Measurements from ENCODE around the gene RDM1. TPM values are rescaled to one million over a fixed set of nuclear protein-coding genes. Genes with fewer than 3 reads are reported as not detected.

RDM1 gene
- total and polyA plus RNA-seq, 2 of the 4 experiments (the other 2 are of a cell fraction) = 0.18 TPM; not detected in 1

DNA sequence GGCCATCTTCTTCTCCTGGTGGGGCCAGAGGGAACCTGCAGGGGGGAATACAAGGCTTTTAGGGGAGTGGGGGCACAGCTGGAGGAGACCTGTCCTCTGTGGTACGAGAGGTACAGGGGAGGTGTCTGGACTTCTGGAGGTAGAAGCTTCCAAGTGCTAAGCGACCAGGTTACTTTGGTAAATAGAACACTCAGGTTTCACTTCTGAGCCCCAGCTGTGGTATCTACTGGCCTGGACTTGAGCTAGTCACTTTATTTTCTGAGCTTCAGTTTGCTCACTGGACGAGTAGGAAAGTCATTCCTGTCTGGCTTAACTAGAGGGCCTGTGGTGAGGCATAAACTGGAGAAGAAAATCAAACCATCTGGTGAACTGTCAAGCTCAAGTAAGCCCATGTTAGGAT is 61.8 kb downstream of the RDM1 start, which contains the start of gene HEATR9:
Gene HEATR9, minus strand, starts transcription at position 155 of the 400 bp plus-strand sequence. Its CDS starts 149 bp downstream, at position 6.
- Histone ChIP-seq H4K91ac (ENCODE audit: insufficient read depth, low read depth, low read length) (no peak within 1 kb of the TSS), H4K5ac (ENCODE audit: low read depth, low read length) (no peak within 1 kb of the TSS), H3K4me1 (ENCODE audit: control insufficient read depth, insufficient read depth, low read length) (peaks cover 3% of the 10 kb centered on the region; the same call in 1 of the 2 replicates), H3K4me3 (ENCODE audit: insufficient read depth, low read depth, low read length) (no peak within 1 kb of the TSS), H3K36me3 (ENCODE audit: control insufficient read depth, insufficient read depth, low read length) (no peaks in the 10 kb centered on the region), H3K4ac (ENCODE audit: low read depth, low read length) (no peak within 1 kb of the TSS), H2BK20ac (ENCODE audit: low read depth, low read length) (no peak within 1 kb of the TSS), H2AK5ac (ENCODE audit: low read depth, low read length) (no peak within 1 kb of the TSS), H2BK15ac (ENCODE audit: low read depth, low read length) (no peak within 1 kb of the TSS), H3K9ac (ENCODE audit: low read depth, low read length) (no peak within 1 kb of the TSS), H2AFZ (replicated peaks; ENCODE audit: low read length, poor library complexity) (no peak within 1 kb of the TSS), H4K8ac (ENCODE audit: low read depth in 2 of 2, low read length in 2 of 2) (no peak within 1 kb of the TSS), H3K18ac (ENCODE audit: low read depth, low read length) (no peak within 1 kb of the TSS), H2BK120ac (ENCODE audit: low read depth, low read length) (no peak within 1 kb of the TSS), H3K79me1 (ENCODE audit: low read depth in 1 of 2, low read length in 2 of 2) (no peaks in the 10 kb centered on the region), H3K27me3 (ENCODE audit: control insufficient read depth, insufficient read depth, low read length) (no peaks in the 10 kb centered on the region), H3K4me2 (ENCODE audit: low read depth, low read length) (no peak within 1 kb of the TSS), H3K9me3 (ENCODE audit: control insufficient read depth, insufficient read depth, low read length) (no peaks in the 10 kb centered on the region), H3K14ac (replicated peaks; ENCODE audit: low read depth, low read length) (no peak within 1 kb of the TSS), H3K27ac (ENCODE audit: insufficient read depth, low read length) (no peak within 1 kb of the TSS), H3K56ac (ENCODE audit: extremely low read depth, insufficient read depth, low read length) (no peak within 1 kb of the TSS), H2AK9ac (replicated peaks; ENCODE audit: low read depth, low read length, poor library complexity) (no peak within 1 kb of the TSS), H2BK5ac (ENCODE audit: low read depth, low read length, poor library complexity, severe bottlenecking) (no peak within 1 kb of the TSS), H4K20me1 (ENCODE audit: insufficient read depth, low read length) (no peaks in the 10 kb centered on the region), H3K9me1 (ENCODE audit: insufficient read depth, low read length) (no peaks in the 10 kb centered on the region), H3K23ac (ENCODE audit: low read depth, low read length) (no peak within 1 kb of the TSS)
- 43% methylated on average over 3 of the region's 3 CpGs; no CpG with 5 or more reads in 1 of the 2 experiments for WGBS, 2 experiments (ENCODE audit: extremely low coverage in 2 of 2, insufficient read length in 1 of 2)
- intact Hi-C loops (cut with micrococcal nuclease) (no loop called here), dilution Hi-C loops (cut with HindIII; ENCODE audit: low sequenced_read_pairs, unreplicated experiment) (no loop called here), in situ Hi-C loops (cut with MboI; ENCODE audit: low sequenced_read_pairs) (no loop called here)
- TF ChIP-seq, protein P1, sequence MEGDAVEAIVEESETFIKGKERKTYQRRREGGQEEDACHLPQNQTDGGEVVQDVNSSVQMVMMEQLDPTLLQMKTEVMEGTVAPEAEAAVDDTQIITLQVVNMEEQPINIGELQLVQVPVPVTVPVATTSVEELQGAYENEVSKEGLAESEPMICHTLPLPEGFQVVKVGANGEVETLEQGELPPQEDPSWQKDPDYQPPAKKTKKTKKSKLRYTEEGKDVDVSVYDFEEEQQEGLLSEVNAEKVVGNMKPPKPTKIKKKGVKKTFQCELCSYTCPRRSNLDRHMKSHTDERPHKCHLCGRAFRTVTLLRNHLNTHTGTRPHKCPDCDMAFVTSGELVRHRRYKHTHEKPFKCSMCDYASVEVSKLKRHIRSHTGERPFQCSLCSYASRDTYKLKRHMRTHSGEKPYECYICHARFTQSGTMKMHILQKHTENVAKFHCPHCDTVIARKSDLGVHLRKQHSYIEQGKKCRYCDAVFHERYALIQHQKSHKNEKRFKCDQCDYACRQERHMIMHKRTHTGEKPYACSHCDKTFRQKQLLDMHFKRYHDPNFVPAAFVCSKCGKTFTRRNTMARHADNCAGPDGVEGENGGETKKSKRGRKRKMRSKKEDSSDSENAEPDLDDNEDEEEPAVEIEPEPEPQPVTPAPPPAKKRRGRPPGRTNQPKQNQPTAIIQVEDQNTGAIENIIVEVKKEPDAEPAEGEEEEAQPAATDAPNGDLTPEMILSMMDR (conservative IDR thresholded peaks at IDR 0.05; ENCODE audit: low read depth, low read length) = no peak
- TF ChIP-seq MAZ (IDR thresholded peaks at IDR 0.05; ENCODE audit: borderline replicate concordance, low read depth, low read length) (no peak), BHLHE40 (IDR thresholded peaks at IDR 0.05; ENCODE audit: low read depth, low read length) (no peak), CEBPB (IDR thresholded peaks at IDR 0.05; ENCODE audit: low read depth, low read length) (no peak), MXI1 (IDR thresholded peaks at IDR 0.05; ENCODE audit: borderline replicate concordance, low read depth, low read length) (no peak), SMC3 (IDR thresholded peaks at IDR 0.05; ENCODE audit: low read depth, low read length) (no peak), USF2 (IDR thresholded peaks at IDR 0.05; ENCODE audit: low read depth, low read length) (no peak), RCOR1 (IDR thresholded peaks at IDR 0.05; ENCODE audit: insufficient replicate concordance, low read length) (no peak), RAD21 (IDR thresholded peaks at IDR 0.05; ENCODE audit: low read length) (no peak), RFX5 (IDR thresholded peaks at IDR 0.05; ENCODE audit: low read depth, low read length) (no peak), FOS (IDR thresholded peaks at IDR 0.05; ENCODE audit: low read depth, low read length) (no peak), POLR2A (IDR thresholded peaks at IDR 0.05; ENCODE audit: low read depth, low read length) (no peak), NFE2L2 (IDR thresholded peaks at IDR 0.05; ENCODE audit: low read depth, low read length) (no peak), MAFK (IDR thresholded peaks at IDR 0.05; ENCODE audit: low read depth, low read length) (no peak), CHD1 (IDR thresholded peaks at IDR 0.05; ENCODE audit: low read depth, low read length) (no peak)
- TF ChIP-seq, protein P2, sequence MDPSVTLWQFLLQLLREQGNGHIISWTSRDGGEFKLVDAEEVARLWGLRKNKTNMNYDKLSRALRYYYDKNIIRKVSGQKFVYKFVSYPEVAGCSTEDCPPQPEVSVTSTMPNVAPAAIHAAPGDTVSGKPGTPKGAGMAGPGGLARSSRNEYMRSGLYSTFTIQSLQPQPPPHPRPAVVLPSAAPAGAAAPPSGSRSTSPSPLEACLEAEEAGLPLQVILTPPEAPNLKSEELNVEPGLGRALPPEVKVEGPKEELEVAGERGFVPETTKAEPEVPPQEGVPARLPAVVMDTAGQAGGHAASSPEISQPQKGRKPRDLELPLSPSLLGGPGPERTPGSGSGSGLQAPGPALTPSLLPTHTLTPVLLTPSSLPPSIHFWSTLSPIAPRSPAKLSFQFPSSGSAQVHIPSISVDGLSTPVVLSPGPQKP (IDR thresholded peaks at IDR 0.05; ENCODE audit: borderline replicate concordance, low read depth, low read length) = no peak
- CTCF ChIA-PET = no interaction called here
- ATAC-seq (ENCODE audit: low read depth) = no peak
- POLR2A ChIA-PET (ENCODE audit: unreplicated experiment) = no interaction called here
- no TSS peak for BruUV-seq (replicated peaks)
- DNase-seq = no peak
